Frontal cortex (tissue), 4 donors: ENCODE data around the gene F13A1. TPM values are rescaled to one million over a fixed set of nuclear protein-coding genes. Genes with fewer than 3 reads are reported as not detected.

ENCODE experiments used
- DNase-seq, 2 donors: peaks; one replicate each; pipeline ENCODE4 v3.0.0; 2012; ENCODE audit warnings: low spot score in 2 of 2
- FAIRE-seq: peaks from 2 replicates; lab custom pipeline; 2012; peaks lifted over from hg19 to GRCh38; lab: Jason Lieb, UNC
- total RNA-seq: library from RNA; depleted of rRNA; stranded (reverse); fragments of >200 nt; gene quantifications from one replicate; pipeline ENCODE4 v1.2.3, GENCODE V29; 2014
- donor health status: control.
- donor health status: control.
- donor health status: control.

Gene F13A1
- total RNA-seq, 1 donor from 2014 or later = 13.5 TPM

GRCh38 chr6:6251555-6252280 is 68.7 kb downstream of the F13A1 start:
- FAIRE-seq = no peak
- DNase-seq = no peak

GRCh38 chr6:6248651-6249050 is 71.8 kb downstream of the F13A1 start:
- no peak for DNase-seq
- no peak for FAIRE-seq

- FAIRE-seq (no peak), DNase-seq (no peak)
These were observed 73.9 kb downstream of the F13A1 start for GRCh38 chr6:6246544-6246943.

DNA sequence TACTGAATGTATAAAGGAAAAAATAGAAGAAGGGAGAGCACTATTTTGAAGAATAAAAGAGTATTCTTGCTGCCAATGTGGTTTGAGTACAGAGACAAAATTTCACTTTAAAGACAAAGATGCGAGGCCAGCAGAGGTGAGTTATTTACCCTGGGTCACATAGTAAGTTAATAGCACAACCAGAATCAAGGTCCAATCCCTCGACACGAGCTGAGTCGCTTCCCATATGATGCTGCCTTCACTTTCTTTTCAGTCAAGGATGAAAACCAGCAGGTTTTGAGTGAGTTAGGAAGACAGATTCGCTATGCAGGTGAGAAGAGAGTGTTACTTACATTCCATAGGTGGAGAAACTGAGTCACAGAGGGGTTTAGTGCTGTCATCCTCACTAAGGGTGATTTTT is 75.8 kb downstream of the F13A1 start:
- DNase-seq = no peak
- FAIRE-seq = no peak

DNA sequence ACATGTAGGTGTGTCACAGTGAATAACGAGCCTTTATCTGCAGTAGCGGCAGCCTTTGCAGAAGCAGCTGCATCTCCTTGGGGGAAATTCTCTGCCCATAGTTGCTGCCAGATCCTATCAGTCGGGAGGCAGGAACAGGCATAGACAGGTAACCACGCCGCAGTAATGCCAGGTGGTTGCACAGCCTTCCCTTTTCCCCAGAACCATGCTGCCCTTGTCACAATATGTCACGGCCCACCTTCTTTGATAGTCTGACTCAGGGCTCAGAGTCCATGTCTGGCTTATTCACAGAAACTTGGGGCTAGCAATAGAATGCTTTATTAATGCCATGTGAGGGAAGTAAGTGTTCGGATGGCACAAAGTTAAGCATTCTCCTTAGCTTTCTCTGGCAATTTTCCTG is 76.6 kb downstream of the F13A1 start:
- FAIRE-seq (no peak), DNase-seq (no peak)

DNA sequence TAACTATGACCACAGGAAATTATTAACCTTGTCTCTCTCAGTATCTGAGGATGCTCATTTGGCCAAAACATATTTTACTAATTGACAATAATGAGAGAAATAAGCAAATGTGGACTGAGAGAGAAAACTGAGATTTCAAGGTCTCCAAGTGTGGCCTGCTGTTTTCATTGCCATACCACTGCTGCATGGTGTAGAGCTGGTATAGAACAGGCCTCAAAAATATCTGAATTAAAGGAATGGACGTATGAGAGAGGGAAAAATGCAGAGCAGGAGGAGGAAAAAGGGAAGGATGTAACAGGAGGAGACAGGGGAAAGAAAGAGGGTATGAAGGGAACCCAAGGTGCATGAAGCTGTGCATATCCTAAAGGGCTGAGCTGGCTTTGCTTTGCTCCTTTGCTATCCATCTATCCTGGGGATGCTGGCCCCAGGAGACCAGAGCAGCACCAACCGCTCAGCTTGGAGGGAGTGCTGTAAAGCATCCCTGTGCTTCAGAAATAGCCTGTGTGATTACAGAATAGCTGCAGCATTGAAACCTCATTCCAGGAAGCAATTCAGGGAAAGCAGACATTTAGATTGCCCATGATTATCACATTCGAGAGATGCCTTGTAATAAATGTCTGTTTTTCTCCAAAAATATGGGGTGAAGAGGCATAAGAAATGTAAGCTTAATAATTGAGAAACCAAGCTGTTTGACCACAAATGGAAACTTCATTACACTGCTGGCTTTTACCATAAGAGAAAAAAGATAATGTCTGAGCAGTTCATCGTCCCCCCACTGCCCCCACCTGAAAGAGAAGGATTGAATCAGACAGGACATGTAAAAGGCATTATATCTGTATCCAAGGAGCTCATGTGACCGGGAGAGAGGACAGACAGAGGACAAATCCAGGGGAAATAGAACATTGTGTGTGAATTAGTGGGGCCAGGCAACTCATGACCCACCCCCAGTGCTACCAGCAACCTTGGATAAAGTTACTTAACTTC is 80.6 kb downstream of the F13A1 start:
- FAIRE-seq = no peak
- DNase-seq = no peak

DNA sequence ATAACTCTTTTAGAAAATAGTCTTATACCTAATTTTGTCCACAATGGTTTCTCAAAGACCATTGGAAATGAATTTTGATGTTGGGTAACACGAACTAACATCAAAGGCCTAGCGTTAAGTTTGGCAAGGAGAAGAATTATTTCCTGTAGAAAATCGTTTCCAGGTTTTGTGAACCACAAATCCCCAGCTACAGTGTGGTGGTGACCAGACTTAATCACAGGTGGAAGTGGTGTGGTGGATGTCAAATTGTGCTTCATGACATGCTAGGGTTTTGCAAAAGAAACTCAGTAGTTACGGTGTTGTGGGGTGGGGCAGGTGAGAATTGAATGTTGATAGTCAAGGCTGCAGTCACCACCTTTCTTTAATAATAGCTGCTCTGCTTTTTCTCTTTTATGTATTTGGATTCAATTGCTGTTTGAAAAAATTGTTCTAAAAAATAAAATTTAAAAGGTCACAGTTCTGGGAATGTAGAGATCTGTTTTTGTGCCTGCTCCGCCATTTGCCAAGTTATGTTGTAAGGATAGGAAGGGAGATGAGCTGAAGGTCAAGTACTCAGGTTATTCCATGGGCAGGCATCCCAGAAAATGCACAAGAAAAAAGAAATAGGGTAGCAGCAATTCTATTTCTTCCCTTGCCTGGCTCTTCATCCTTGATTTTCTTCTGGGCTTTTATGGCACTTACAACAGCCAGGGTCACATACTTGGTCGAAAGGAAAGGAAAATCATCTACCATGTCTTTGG is 83.6 kb downstream of the F13A1 start:
- FAIRE-seq (no peak), DNase-seq (no peak)

DNA sequence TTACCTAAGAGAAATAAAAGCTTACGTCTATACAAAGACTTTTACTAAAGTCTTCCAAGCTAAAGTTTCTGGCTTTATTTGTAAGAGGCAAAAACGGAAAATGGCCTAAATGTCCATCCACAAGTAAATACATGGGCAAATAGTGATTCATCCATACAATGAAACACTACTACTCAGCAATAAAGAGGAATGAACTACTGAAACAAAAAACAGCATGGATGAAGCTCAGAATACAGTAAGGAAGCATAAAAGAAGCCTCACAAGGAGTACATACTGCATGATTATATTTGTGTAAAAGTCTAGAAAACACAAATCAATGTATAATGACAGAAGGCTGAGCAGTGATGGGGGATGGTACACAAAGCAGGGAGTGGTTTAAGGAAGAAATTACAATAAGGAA is 84.7 kb downstream of the F13A1 start:
- FAIRE-seq (no peak), DNase-seq (no peak)

DNA sequence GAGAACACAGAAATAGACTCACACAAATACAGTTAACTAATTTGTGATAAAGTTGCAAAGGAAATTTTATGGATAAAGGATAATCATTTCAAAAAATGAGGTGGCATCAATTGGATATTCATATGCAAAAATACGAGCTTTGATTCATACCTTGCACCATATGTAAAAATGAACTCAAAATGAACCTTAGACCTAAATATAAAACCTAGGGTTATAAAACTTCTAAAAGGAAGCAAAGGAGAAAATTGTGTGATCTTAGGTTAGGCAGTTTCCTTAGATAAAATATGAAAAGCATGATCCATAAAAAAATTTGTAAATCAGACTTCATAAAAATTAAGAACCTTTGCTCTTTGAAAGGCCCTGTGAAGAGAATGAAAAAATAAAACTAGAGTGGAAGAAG is 85.5 kb downstream of the F13A1 start:
- FAIRE-seq (no peak), DNase-seq (no peak)

GRCh38 chr6:6230286-6230685 is 90.2 kb downstream of the F13A1 start:
- FAIRE-seq = no peak

DNA sequence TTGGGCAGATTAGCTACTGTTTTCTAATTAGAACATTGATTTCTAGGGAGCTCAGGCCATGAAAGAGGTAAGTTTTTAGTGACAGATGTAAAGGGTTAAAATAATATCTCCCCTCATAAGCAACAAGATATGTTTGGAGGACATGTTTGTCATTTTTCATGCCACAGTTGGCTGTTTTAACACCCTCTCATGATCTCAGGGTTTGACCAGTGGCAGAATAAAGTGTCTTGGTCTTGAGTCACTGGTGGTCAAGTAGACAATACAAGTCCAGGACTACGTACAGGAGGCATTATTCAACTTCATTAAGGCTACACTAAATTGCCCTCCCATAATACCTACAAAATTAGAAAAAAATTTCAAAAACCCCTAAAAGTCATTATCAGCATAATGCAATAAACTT is 92.6 kb downstream of the F13A1 start:
- no peak for DNase-seq
- FAIRE-seq = no peak

More at GRCh38 chr6:6230286-6230685, 90.2 kb downstream of the F13A1 start:
- DNase-seq = no peak

- DNase-seq = no peak
- FAIRE-seq = no peak
These were observed 94.5 kb downstream of the F13A1 start for GRCh38 chr6:6225885-6226529.

- no peak for FAIRE-seq
These were observed 95.5 kb downstream of the F13A1 start for GRCh38 chr6:6224933-6225486.

GRCh38 chr6:6221787-6222535 is 98.5 kb downstream of the F13A1 start:
- FAIRE-seq = no peak
- no peak for DNase-seq

More at GRCh38 chr6:6224933-6225486, 95.5 kb downstream of the F13A1 start:
- no peak for DNase-seq

DNA sequence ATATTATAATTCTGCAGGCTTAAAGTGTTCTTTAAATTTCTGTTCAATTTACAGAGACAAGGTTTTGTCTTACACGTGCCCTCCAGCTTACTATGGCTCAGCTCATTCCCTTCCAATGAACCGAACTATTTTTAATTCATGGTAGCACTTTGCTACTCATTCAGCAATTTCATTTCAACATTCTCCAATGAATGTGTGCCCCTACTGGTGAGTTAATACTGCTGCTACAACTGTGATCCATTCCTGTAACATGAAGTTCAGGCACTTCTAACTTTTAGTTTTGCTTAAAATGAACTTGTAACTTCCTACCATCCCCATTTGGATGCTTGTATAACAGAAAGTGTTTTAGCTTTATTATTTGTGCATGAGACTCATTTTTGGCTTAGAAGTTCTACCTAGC is 99.7 kb downstream of the F13A1 start:
- FAIRE-seq = no peak
- DNase-seq = no peak

DNA sequence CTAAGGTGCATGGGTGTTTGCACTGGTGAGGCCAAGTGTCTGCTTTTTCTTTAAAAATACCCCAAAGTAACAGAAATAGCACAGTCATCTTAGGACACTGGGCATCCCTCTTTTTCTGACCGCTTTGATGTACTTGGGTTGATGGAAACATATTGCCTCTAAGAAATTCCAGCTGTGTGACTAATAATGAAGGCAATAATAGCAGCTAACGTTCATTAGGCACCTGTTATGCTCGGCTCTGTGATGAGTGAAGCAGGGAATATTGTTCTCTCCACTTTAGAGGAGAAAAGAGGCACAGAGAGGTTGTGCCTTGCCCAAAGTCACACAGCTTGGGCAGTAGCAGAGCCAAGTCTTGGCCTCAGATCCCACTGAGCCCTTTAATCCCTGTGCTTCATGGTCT is 100.7 kb downstream of the F13A1 start:
- no peak for DNase-seq
- no peak for FAIRE-seq

DNA sequence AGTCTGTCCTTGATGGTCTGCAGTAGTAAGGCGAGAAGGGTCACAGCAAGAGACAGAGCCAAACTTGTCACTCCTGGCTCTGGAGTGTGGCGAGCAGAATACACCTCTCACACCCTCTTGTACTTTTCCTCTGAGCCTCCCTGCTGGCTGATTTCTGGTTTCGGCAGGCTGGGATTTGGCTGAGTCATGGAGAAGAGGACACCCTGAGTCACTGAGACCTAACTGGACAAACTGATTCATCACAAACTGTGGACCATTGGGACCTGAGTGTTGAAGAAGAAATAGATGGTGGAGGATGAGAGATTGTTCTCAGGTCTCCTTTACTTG is 101.7 kb downstream of the F13A1 start:
- no peak for FAIRE-seq

GRCh38 chr6:6217855-6218758 is 102.4 kb downstream of the F13A1 start:
- DNase-seq = no peak
- FAIRE-seq = no peak

More for the DNA sequence above, 101.7 kb downstream of the F13A1 start:
- no peak for DNase-seq
